NCI-H82 (cell line): Measurements from ENCODE around the gene UGDH.
A peak's percentile ranks its signal among the peaks of the same experiment; 100 is the strongest.
"Not testable (repeated sequence)": the region's sequence is repeated elsewhere in the genome, so short reads cannot be mapped to it uniquely, and the experiment has no call there.

Experiments used
- DNase-seq: peaks from one replicate; lab custom pipeline; 2025; lab: John Stamatoyannopoulos, UW

UGDH gene

DNA sequence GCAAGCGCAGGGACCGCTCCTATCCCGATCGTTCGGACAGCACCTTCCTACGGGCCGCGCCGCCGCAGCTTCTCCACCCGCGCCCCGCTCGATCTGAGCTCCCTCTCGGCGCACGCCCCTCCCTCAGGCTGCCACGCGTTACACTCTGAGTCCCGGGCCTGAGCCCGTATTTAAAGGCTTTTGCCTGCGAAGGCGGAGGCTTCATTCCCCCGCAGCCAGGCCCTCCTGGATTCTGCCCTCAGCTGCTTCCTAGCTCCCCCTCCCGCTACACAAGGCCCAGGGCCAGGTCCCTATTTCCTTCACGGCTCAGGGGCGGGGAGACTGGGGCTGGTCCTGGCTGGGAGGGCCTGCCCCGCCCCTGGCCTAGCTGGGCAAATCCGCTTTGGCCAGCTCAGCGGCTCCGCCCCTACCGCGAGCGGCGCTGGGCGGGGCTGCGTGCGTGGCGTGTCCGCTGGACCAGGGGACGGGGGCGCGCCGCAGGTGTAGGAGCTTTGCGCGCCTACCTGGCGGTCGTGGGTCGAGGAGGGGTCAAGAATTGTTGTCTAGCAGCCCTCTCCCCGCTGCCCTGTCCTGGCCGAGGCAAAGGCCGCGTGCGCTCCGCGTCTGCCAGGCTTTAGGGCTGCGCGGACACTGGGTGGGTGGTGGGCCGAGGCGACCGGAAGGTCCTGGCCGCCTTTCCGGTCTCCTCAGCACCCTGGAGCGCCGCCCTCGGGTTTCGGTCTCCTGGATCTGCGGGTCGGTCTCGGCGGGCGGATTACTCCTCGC is at the start of gene UGDH:
TSS of gene UGDH (minus strand) at position 144 of the 765 bp plus-strand sequence. CDS start 5,927 bp downstream, outside the sequence.
- peak; percentile 99 for DNase-seq

DNA sequence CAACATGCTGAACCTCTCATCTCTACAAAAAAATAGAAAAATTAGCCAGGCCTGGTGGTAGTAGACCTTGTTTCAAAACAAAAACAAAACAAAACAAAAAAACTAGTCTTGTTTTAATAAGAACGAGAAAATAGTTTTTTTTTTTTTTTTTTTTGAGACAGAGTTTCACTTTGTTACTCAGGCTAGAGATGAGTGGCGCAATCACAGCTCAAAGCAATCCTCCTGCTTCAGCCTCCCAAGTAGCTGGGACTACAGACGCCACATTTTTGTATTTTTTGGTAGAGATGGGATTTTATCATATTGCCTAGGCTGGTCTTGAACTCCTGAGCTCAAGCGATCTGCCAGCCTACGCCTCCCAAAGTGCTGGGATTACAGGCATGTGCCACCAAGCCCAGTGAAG is 47.7 kb upstream of the UGDH start:
- DNase-seq: no peak

DNA sequence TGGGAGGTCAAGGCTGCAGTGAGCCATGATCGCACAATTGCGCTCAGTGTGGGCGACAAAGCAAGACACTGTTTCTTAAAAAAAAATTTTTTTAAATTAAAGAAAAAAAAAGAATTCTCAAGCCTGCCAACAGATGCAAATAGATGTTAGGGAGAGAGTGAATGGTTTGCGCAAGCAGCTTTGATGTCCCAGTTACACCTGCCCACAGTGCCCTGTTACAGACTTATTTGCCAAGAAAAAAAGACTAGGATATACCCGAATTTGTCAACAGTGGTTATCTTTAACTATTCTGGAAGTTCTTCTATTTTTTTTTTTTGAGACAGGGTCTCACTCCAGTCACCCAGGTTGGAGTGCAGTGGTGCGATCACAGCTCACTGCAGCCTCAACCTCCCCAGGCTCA is 44.3 kb upstream of the UGDH start:
- no peak for DNase-seq

GRCh38 chr4:39571054-39571453 is 43.8 kb upstream of the UGDH start:
- DNase-seq: no peak

GRCh38 chr4:39569209-39569608 is 42.0 kb upstream of the UGDH start:
- no peak for DNase-seq

DNA sequence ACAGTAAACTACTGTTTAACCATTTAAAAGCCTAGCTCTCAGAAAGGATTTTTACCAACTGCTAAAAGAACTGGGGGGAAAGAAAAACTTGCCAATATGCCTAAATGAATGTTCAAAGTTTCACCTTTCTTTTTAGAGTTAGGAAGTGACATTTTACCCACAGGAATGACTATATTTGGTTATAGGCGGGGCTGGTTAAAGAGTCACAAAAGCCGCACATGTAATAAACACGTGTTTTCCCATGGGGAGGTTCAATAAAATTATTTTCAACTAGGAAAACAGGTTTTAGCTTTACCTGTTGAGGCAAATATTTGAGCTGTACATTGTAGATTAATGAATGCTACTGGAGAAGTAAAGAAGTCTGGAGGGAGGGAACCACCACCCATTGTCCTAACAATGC is 41.6 kb upstream of the UGDH start:
- no peak for DNase-seq

DNA sequence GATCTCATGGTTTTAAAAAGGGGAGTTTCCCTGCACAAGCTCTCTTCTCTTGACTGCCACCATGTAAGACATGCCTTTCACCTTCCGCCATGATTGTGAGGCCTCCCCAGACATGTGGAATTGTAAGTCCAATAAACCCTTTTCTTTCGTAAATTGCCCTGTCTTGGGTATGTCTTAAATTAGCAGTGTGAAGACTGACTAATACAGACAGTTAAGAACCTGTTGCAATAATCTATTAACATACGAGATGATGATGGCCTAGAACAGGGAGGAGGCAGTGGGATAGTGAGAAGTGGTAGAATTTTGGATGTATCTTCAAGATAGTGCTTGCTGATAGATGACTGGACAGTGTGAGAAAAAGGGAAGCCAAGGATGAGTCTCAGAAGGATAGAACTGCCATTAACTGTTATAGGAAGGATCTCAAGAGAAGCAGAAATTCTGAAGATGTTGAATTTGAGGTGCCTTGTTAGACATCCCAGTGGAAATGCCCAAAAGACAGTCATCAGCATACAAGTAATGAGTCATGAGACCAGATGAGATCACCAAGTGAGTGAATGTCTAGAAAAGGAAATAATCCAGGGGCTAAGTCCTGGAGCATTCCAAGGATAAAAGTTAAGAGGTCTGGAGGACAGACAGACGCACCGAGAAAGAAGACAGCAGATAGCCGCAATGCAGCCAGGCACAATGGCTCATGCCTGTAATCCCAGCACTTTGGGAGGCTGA is 38.8 kb upstream of the UGDH start:
- no peak for DNase-seq

DNA sequence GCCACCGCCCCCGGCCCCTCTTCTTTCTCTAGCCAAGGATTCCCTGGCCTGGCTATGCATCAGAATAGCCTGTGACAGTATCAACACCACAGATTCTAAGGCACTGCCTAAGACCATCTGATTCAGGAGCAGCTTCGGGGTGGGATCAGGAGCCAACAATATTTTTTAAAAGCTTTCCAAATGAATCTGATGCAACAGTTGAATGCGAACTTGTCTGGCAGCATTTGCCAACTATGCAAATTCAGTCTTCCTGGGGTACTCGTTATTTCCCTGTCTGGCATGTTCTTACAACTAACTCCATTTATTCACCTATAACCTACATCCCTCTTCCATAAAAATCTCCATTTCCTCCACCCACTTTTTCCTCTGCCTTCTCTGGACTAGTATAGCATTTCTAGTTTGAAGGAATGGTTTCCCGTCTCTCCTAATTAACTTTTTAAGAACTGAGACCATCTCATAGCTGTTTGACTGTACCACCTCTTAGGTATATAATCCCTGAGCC is 36.2 kb upstream of the UGDH start:
- no peak for DNase-seq

DNA sequence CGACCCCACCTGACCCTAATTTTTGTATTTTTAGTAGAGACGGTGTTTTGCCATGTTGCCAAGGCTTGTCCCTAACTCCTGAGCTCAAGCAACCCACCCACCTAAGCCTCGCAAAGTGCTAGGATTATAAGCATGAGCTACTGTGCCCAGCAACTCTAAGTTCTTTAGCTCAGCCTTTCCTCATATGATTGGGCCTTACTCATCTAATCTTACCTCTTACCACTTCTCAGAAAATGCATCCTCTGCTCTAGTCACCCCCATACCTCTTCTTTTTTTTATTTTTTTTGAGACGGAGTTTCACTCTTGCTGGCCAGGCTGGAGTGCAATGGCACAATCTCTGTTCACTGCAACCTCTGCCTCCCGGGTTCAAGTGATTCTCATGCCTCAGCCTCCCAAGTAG is 35.6 kb upstream of the UGDH start:
- no peak for DNase-seq

GRCh38 chr4:39559626-39560025 is 32.4 kb upstream of the UGDH start:
- DNase-seq: no peak

DNA sequence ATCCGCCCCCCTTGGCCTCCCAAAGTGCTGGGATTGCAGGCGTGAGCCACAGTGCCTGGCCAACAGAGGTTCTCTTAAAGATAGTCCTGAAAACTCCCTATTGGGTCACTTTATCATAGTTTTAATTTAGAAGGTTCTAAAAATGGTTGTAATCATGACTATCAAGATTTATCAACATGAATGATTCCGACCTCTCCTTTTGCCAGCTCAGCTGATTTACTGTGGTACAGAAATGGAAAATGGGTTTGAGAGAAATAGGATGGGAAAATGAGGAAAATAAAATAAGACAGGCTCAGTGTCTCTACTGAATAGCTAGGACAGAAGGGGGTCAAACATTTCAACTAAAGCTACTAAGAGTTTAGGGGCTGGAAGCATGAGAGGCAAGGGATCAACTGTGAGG is 28.2 kb upstream of the UGDH start:
- DNase-seq: no peak

DNA sequence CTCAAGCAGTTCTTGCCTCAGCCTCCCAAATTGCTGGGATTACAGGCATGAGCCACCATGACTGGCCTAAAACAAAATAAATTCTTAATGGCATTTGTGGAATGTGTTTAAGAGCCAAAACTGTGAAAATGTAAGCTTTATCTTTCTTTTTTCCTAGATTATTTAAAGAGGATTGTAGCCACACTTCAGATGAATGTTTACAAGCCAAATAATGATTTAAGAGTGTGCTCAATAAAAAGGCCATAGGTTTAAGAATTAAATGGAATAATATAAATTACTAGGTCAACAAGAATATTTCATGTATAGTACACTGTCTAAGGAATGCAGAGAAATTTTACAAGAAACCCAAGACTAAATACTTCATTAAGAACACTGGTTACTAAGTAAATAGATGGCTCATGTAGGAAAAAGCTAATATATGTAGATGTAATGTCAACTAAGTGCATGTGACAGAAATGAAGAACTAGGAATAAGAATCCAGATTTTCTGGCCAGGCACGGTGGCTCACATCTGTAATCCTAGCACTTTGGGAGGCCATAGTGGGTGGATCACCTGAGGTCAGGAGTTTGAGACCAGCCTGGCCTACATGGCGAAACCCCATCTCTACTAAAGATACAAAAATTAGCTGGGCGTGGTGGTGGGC is 21.3 kb upstream of the UGDH start:
- no peak for DNase-seq

- no peak for DNase-seq
Measured at GRCh38 chr4:39544580-39545315, 17.5 kb upstream of the UGDH start.

DNA sequence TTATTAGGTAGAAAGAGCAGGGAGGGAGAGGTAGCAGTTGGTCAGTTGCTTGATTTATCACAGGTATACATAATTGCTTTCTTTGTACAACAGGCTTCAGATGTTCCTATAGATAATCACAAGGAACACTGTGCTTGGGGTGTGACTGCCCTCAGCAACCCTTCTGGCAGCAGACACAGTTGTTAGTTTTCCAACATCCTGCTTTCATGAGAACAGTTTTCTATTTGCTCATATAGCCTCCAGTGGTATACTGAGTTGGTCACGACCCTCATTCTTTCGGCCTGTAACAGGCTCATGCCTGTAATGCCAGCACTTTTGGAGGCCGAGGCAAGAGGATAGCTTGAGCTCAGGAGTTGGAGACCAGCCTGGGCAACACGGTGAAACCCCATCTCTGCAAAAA is 16.8 kb upstream of the UGDH start:
- not testable (repeated sequence) for DNase-seq

DNA sequence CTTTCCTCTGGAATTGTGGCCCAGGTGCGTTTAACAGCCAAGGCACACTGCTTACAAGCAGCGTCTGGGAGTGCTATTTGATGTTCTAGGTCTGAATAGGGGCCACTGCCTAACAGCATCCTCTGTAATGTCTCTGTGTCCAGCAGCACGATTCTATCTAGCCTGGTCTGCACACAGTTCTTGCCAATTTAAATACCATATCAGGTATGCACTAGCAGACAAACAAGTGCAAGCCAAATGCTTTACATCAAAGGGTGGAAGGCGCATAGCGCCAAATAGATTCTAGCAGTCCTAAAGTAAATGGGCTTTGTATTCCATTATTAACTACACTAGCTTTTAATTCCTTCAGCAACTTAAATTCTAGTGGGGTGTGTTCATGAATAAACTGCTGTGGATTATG is 15.8 kb upstream of the UGDH start:
- DNase-seq: no peak

DNA sequence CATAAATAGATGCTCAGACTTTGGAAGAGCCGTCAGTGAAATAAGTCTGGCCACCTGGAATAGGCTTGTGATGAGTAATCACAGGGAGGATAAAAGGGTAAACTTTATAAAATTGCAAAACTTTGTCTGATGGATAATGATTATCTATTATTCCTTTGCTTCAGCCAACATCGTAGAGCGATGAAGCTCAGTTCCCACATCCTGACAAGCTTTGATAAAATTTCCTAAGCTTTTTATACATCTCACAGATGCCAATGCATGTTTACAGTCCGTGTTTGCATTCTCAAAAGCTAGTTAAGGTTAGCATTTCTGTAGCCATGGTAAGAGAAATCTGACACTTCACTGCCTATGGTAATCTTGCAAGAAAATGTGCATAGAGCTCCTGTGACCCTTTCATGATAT is 15.4 kb upstream of the UGDH start:
- DNase-seq: no peak

- DNase-seq: no peak
Measured at GRCh38 chr4:39541987-39542610, 14.9 kb upstream of the UGDH start.

GRCh38 chr4:39539089-39539611 is 11.9 kb upstream of the UGDH start:
- DNase-seq: no peak

- no peak for DNase-seq
Measured at GRCh38 chr4:39533541-39533940, 6.3 kb upstream of the UGDH start.

GRCh38 chr4:39532237-39532636 is 5.0 kb upstream of the UGDH start:
- not testable (repeated sequence) for DNase-seq

GRCh38 chr4:39530682-39531081 is 3.4 kb upstream of the UGDH start:
- no peak for DNase-seq
